ENCODE results near the gene LIMS2. TPM values are rescaled to one million over a fixed set of nuclear protein-coding genes. Genes with fewer than 3 reads are reported as not detected.

LIMS2 gene
- total RNA-seq, 1 donor from 2014 or later, result 6.2 TPM

GRCh38 chr2:127609031-127609751 lies 66.1 kb downstream of the LIMS2 start:
- no peak overlapping the region for H3K27ac Mint-ChIP-seq
- no peak for DNase-seq (ENCODE audit: low spot score, unreplicated experiment)
- H3K27me3 Mint-ChIP-seq, result peaks cover 2% of the 10 kb centered on the region
- peaks cover 2% of the 10 kb centered on the region for H3K36me3 Mint-ChIP-seq (ENCODE audit: insufficient read depth)
- no peak for TF ChIP-seq CTCF (IDR thresholded peaks at IDR 0.05; ENCODE audit: unreplicated experiment)
- H3K9me3 Mint-ChIP-seq (ENCODE audit: low read depth), result peaks cover 11% of the 10 kb centered on the region
- no peaks in the 10 kb centered on the region for H3K4me1 Mint-ChIP-seq (ENCODE audit: low read depth)
- H3K4me3 Mint-ChIP-seq (ENCODE audit: low read depth), result no peak overlapping the region

GRCh38 chr2:127608061-127609030 lies 67.0 kb downstream of the LIMS2 start:
- no peak for TF ChIP-seq CTCF (IDR thresholded peaks at IDR 0.05; ENCODE audit: unreplicated experiment)
- Mint-ChIP-seq H3K36me3 (ENCODE audit: insufficient read depth) (peaks cover 2% of the 10 kb centered on the region), H3K9me3 (ENCODE audit: low read depth) (peaks cover 4% of the 10 kb centered on the region), H3K27ac (no peak overlapping the region), H3K4me3 (ENCODE audit: low read depth) (no peak overlapping the region), H3K27me3 (peaks cover 2% of the 10 kb centered on the region), H3K4me1 (ENCODE audit: low read depth) (no peaks in the 10 kb centered on the region)
- no peak for DNase-seq (ENCODE audit: low spot score, unreplicated experiment)

GRCh38 chr2:127607399-127607908 lies 67.9 kb downstream of the LIMS2 start:
- Mint-ChIP-seq H3K4me1 (ENCODE audit: low read depth) (no peaks in the 10 kb centered on the region), H3K27me3 (peaks cover 2% of the 10 kb centered on the region), H3K36me3 (ENCODE audit: insufficient read depth) (no peaks in the 10 kb centered on the region), H3K27ac (no peak overlapping the region), H3K4me3 (ENCODE audit: low read depth) (no peak overlapping the region), H3K9me3 (ENCODE audit: low read depth) (no peaks in the 10 kb centered on the region)
- DNase-seq (ENCODE audit: low spot score, unreplicated experiment), result no peak
- TF ChIP-seq CTCF (IDR thresholded peaks at IDR 0.05; ENCODE audit: unreplicated experiment), result no peak

GRCh38 chr2:127606625-127607398 lies 68.5 kb downstream of the LIMS2 start:
- H3K4me1 Mint-ChIP-seq (ENCODE audit: low read depth), result no peaks in the 10 kb centered on the region
- H3K27ac Mint-ChIP-seq, result no peak overlapping the region
- peaks cover 2% of the 10 kb centered on the region for H3K27me3 Mint-ChIP-seq
- H3K36me3 Mint-ChIP-seq (ENCODE audit: insufficient read depth), result no peaks in the 10 kb centered on the region
- no peak for DNase-seq (ENCODE audit: low spot score, unreplicated experiment)
- H3K9me3 Mint-ChIP-seq (ENCODE audit: low read depth), result no peaks in the 10 kb centered on the region
- H3K4me3 Mint-ChIP-seq (ENCODE audit: low read depth), result no peak overlapping the region
- no peak for TF ChIP-seq CTCF (IDR thresholded peaks at IDR 0.05; ENCODE audit: unreplicated experiment)
